A549 (cell line): Measurements from ENCODE around the gene MFSD2A. TPM values are rescaled to one million over a fixed set of nuclear protein-coding genes. Genes with fewer than 3 reads are reported as not detected.
"Not testable (repeated sequence)": the region's sequence is repeated elsewhere in the genome, so short reads cannot be mapped to it uniquely, and the experiment has no call there.

Experiments
- ATAC-seq, 2 experiments: fragments of 200-7000 bp in 1 of 2; fragments of >200 bp in 1 of 2; cut with Nextera tagmentation in 1 of 2; cut with Tn5 transposase in 1 of 2; 3 replicates each; pipeline versions ENCODE4 v1.8.0 to v1.9.1; 2018 to 2020; ENCODE audit warnings: mild to moderate bottlenecking in 1 of 2, moderate library complexity in 1 of 2
- CTCF ChIA-PET: fragments of 300-600 bp; sonication (Branson Sonifier 250); formaldehyde crosslinking; extraction: SDS; loops from one replicate; lab custom pipeline; 2021; ENCODE audit warnings: antibody characterized with exemption, inconsistent platforms; lab: Yijun Ruan, JAX
- POLR2A ChIA-PET: fragments of 350-600 bp; formaldehyde crosslinking; extraction: SDS; loops from one replicate; lab custom pipeline; 2021; ENCODE audit warnings: antibody characterized with exemption, inconsistent platforms; lab: Yijun Ruan, JAX
- DNase-seq, 2 experiments: peaks; one replicate each; pipeline versions ENCODE4 v3.0.0 to v3.0.0-alpha.2; 2011 to 2016; ENCODE audit warnings: low read depth in 1 of 2, low spot score in 1 of 2
- FAIRE-seq: peaks from 2 replicates; lab custom pipeline; 2011; peaks lifted over from hg19 to GRCh38; lab: Jason Lieb, UNC
- H3K27ac ChIP-seq, 2 experiments: fragments of >200 bp; sonication (Bioruptor Twin); formaldehyde crosslinking; 3 replicates each; pipeline ENCODE4 v1.5.1; 2016 to 2017
- H3K4me1 ChIP-seq: fragments of >200 bp; sonication (Bioruptor Twin); formaldehyde crosslinking; 3 replicates; pipeline ENCODE4 v1.6.1; 2016
- H3K4me2 ChIP-seq: fragments of >200 bp; sonication (Bioruptor Twin); formaldehyde crosslinking; 3 replicates; pipeline ENCODE4 v1.6.1; 2016
- H3K4me3 ChIP-seq: fragments of >200 bp; sonication (Bioruptor Twin); formaldehyde crosslinking; 3 replicates; pipeline ENCODE4 v1.5.1; 2016
- H3K9me3 ChIP-seq: fragments of >200 bp; sonication (Bioruptor Twin); formaldehyde crosslinking; 3 replicates; pipeline ENCODE4 v1.6.1; 2016
- CEBPB ChIP-seq, 2 experiments: fragments of >200 bp in 1 of 2; sonication (Bioruptor Twin) in 1 of 2; formaldehyde crosslinking in 1 of 2; IDR thresholded peaks; 2 replicates each; pipeline ENCODE4 v1.6.1; 2012 to 2016
- CHD2 ChIP-seq: fragments of 150-350 bp; IDR thresholded peaks from 2 replicates; pipeline ENCODE4 v1.6.1; 2014; ENCODE audit warnings: low read length; ENCODE audit not compliant: partially characterized antibody
- CHD4 ChIP-seq: fragments of 200-600 bp; sonication (generic); IDR thresholded peaks from 2 replicates; pipeline ENCODE4 v1.6.1; 2016; ENCODE audit warnings: antibody characterized with exemption, mild to moderate bottlenecking, borderline replicate concordance
- ESRRA ChIP-seq: fragments of 150-350 bp; IDR thresholded peaks from 2 replicates; pipeline ENCODE4 v1.6.1; 2014; ENCODE audit warnings: mild to moderate bottlenecking, low read length, borderline replicate concordance
- GATA3 ChIP-seq: IDR thresholded peaks from 2 replicates; pipeline ENCODE4 v1.6.1; 2012; ENCODE audit warnings: borderline replicate concordance
- HEYL ChIP-seq: fragments of 250-450 bp; sonication (Bioruptor Pico); IDR thresholded peaks from 2 replicates; pipeline ENCODE4 v1.8.0; 2021; ENCODE audit warnings: mild to moderate bottlenecking, moderate library complexity
- JUN ChIP-seq, 2 experiments: fragments of >200 bp; sonication (Bioruptor Twin); formaldehyde crosslinking; IDR thresholded peaks; 2 replicates in 1 of 2; 3 replicates in 1 of 2; pipeline ENCODE4 v1.6.1; 2016 to 2017
- JUNB ChIP-seq: fragments of >200 bp; sonication (Bioruptor Twin); formaldehyde crosslinking; IDR thresholded peaks from 2 replicates; pipeline ENCODE4 v1.6.1; 2016
- KDM1A ChIP-seq: fragments of 200-600 bp; sonication (generic); IDR thresholded peaks from 2 replicates; pipeline ENCODE4 v1.6.1; 2016; ENCODE audit warnings: low read depth, mild to moderate bottlenecking
- MAZ ChIP-seq: fragments of 150-350 bp; IDR thresholded peaks from 2 replicates; pipeline ENCODE4 v1.6.1; 2014; ENCODE audit warnings: antibody characterized with exemption, low read depth, low read length, borderline replicate concordance
- PHF8 ChIP-seq: fragments of 200-600 bp; sonication (generic); IDR thresholded peaks from 2 replicates; pipeline ENCODE4 v1.6.1; 2016; ENCODE audit warnings: low read depth, mild to moderate bottlenecking, antibody characterized with exemption, moderate library complexity, borderline replicate concordance
- POLR2A ChIP-seq: IDR thresholded peaks from 2 replicates; pipeline ENCODE4 v1.6.1; 2012; ENCODE audit warnings: mild to moderate bottlenecking, low read length
- RCOR1 ChIP-seq: fragments of 150-350 bp; IDR thresholded peaks from 2 replicates; pipeline ENCODE4 v1.6.1; 2014; ENCODE audit warnings: antibody characterized with exemption, low read length, low read depth
- SREBF2 ChIP-seq: fragments of 450-650 bp; IDR thresholded peaks from 2 replicates; pipeline ENCODE4 v1.6.1; 2014; ENCODE audit warnings: mild to moderate bottlenecking, moderate library complexity
- TFCP2L1 ChIP-seq: fragments of 250-450 bp; sonication (Bioruptor Pico); IDR thresholded peaks from 2 replicates; pipeline ENCODE4 v1.5.0; 2021; ENCODE audit warnings: mild to moderate bottlenecking
- ZC3H11A ChIP-seq: fragments of 450-650 bp; IDR thresholded peaks from 2 replicates; pipeline ENCODE4 v1.6.1; 2014; ENCODE audit warnings: antibody characterized with exemption, mild to moderate bottlenecking
- ZNF302 ChIP-seq: fragments of 250-450 bp; sonication (Bioruptor Pico); IDR thresholded peaks from 2 replicates; pipeline ENCODE4 v1.9.0; 2021; ENCODE audit warnings: inconsistent platforms, mild to moderate bottlenecking, moderate library complexity
- WGBS: methylation state at CpG from one replicate; pipeline ENCODE4 v1.1.6; 2017; ENCODE audit errors: missing lambda C conversion rate; 5-methylcytosine and 5-hydroxymethylcytosine counted together
- polyA plus RNA-seq, 4 experiments: library from polyadenylated mRNA; depleted of rRNA in 3 of 4; stranded (reverse); fragments of >200 nt; fragmentation: RNase III in 1 of 4; extraction: RNeasy Plus Mini Kit Qiagen cat#74134 plus additional on column Dnase treatment in 1 of 4; gene quantifications; 2 replicates in 3 of 4; 3 replicates in 1 of 4; pipeline ENCODE4 v1.2.3, GENCODE V29; 2011 to 2017
- TF ChIP-seq, protein P1 (sequence below): IDR thresholded peaks from 2 replicates; pipeline ENCODE4 v1.6.1; 2012
- TF ChIP-seq, protein P2 (sequence below): fragments of 150-350 bp; IDR thresholded peaks from 2 replicates; pipeline ENCODE4 v1.6.1; 2014; ENCODE audit warnings: low read depth, mild to moderate bottlenecking, low read length
- TF ChIP-seq, protein P3 (sequence below): fragments of >200 bp; sonication (Bioruptor Twin); formaldehyde crosslinking; IDR thresholded peaks from 3 replicates; pipeline ENCODE4 v1.5.1; 2016
- TF ChIP-seq, protein P4 (sequence below): IDR thresholded peaks from 2 replicates; pipeline ENCODE4 v1.6.1; 2012
- TF ChIP-seq, protein P5 (sequence below): IDR thresholded peaks from 2 replicates; pipeline ENCODE4 v1.6.1; 2012; ENCODE audit warnings: low read depth, borderline replicate concordance
- TF ChIP-seq, protein P6 (sequence below): fragments of >200 bp; sonication (Bioruptor Twin); formaldehyde crosslinking; IDR thresholded peaks from 2 replicates; pipeline ENCODE4 v1.6.1; 2016

MFSD2A gene
- polyA plus RNA-seq, 2 of the 4 experiments (the other 2 are of a cell fraction), result 3.0 to 3.1 TPM

DNA sequence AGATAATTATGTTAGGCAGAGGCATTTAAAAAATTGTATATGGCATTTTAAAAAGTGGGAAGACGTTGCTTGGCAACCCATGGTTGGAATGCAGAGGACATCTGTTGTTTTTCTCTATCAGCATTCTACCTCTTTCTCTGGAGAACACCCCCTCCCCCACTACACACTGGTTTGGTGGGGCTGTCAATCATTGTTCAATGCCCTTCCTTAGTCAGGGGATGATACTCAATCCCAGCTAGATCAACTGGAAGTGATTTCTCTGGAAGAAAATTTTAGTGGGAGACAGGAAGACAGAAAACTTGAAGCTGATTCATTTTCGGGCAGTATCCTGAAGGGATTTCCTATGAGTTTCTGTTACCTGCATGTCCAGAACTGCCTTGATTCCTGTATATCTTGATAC lies 49.9 kb downstream of the MFSD2A start:
- H3K4me1 ChIP-seq, result no peaks in the 10 kb centered on the region
- no peak overlapping the region for H3K4me3 ChIP-seq
- H3K9me3 ChIP-seq, result no peaks in the 10 kb centered on the region
- DNase-seq (no peak), ATAC-seq (no peak), FAIRE-seq (no peak)
- no peak for TF ChIP-seq JUNB
- TF ChIP-seq ZC3H11A, result no peak
- TF ChIP-seq, protein P1, sequence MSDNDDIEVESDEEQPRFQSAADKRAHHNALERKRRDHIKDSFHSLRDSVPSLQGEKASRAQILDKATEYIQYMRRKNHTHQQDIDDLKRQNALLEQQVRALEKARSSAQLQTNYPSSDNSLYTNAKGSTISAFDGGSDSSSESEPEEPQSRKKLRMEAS, result no peak
- no peak for TF ChIP-seq MAZ
- TF ChIP-seq HEYL (CRISPR knock-in tag), result no peak
- no peak for TF ChIP-seq POLR2A
- TF ChIP-seq GATA3, result no peak
- no peak for TF ChIP-seq CEBPB (IDR thresholded peaks at IDR 0.05)
- TF ChIP-seq SREBF2, result no peak
- WGBS, result 22% methylated on average over 2 of the region's 2 CpGs
- POLR2A ChIA-PET, result no interaction called here
- no peak overlapping the region for H3K27ac ChIP-seq
- no peak overlapping the region for H3K4me2 ChIP-seq
- CTCF ChIA-PET, result interaction anchor here (2.2 kb wide), 1 partner anchor 27 kb away, joined by 8 read pairs; no protein-coding TSS in a partner anchor

DNA sequence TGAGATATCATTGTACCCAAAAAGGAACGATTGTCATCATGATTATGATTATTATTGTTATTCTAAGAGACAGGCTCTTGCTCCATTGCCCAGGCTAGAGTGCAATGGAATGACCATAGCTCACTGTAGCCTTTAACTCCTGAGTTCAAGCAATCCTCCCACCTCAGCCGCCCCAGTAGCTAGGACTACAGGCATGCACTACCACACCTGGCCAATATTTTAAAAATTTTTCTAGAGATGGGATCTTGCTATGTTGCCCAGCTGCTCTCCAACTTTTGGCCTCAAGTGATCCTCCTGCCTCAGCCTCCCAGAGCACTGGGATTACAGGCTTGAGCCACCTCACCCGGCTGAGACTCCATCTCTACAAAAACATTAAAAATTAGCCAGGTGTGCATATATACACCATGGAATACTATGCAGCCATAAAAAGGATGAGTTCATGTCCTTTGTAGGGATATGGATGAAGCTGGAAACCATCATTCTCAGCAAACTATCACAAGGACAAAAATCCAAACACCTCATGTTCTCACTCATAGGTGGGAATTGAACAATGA lies 52.6 kb downstream of the MFSD2A start:
- DNase-seq, H3K4me2 ChIP-seq, H3K4me1 ChIP-seq, H3K4me3 ChIP-seq, H3K27ac ChIP-seq, FAIRE-seq, H3K9me3 ChIP-seq, POLR2A ChIA-PET, ATAC-seq: not testable (repeated sequence)
- 3% methylated on average over 3 of the region's 3 CpGs for WGBS
- CTCF ChIA-PET, result interaction anchor here (2.0 kb wide), 1 partner anchor 34 kb away, joined by 4 read pairs; no protein-coding TSS in a partner anchor

DNA sequence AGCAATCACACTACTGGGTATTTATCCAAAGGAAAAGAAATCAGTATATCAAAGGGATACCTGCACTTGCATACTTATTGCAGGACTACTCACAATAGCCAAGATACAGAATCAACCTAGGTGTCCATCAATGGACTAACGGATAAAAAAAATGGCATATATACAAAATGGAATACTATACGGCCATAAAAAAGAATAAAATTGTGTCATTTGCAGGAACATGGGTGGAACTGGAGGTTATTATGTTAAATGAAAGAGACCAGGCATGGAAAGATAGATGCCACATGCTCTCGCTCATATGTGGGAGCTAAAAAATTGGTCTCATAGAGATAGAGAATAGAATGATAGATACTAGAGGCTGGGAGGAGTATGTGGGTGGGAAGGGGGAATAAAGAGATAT lies 56.3 kb downstream of the MFSD2A start:
- no peak for FAIRE-seq
- H3K27ac ChIP-seq, result no peak overlapping the region
- H3K4me1 ChIP-seq, result 0 out of 3 replicates have a peak, but pooled peaks cover 7% of the 10 kb centered on the region
- no peak overlapping the region for H3K4me3 ChIP-seq
- no peak for DNase-seq
- ChIA-PET POLR2A (no interaction called here), CTCF (interaction anchor here (1.2 kb wide), 1 partner anchor 40 kb away, joined by 4 read pairs; no protein-coding TSS in a partner anchor)
- H3K4me2 ChIP-seq, result no peak overlapping the region
- H3K9me3 ChIP-seq, result no peaks in the 10 kb centered on the region
- ATAC-seq, result no peak
- TF ChIP-seq, protein P2, sequence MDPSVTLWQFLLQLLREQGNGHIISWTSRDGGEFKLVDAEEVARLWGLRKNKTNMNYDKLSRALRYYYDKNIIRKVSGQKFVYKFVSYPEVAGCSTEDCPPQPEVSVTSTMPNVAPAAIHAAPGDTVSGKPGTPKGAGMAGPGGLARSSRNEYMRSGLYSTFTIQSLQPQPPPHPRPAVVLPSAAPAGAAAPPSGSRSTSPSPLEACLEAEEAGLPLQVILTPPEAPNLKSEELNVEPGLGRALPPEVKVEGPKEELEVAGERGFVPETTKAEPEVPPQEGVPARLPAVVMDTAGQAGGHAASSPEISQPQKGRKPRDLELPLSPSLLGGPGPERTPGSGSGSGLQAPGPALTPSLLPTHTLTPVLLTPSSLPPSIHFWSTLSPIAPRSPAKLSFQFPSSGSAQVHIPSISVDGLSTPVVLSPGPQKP, result no peak
- TF ChIP-seq, protein P3, sequence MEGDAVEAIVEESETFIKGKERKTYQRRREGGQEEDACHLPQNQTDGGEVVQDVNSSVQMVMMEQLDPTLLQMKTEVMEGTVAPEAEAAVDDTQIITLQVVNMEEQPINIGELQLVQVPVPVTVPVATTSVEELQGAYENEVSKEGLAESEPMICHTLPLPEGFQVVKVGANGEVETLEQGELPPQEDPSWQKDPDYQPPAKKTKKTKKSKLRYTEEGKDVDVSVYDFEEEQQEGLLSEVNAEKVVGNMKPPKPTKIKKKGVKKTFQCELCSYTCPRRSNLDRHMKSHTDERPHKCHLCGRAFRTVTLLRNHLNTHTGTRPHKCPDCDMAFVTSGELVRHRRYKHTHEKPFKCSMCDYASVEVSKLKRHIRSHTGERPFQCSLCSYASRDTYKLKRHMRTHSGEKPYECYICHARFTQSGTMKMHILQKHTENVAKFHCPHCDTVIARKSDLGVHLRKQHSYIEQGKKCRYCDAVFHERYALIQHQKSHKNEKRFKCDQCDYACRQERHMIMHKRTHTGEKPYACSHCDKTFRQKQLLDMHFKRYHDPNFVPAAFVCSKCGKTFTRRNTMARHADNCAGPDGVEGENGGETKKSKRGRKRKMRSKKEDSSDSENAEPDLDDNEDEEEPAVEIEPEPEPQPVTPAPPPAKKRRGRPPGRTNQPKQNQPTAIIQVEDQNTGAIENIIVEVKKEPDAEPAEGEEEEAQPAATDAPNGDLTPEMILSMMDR, result no peak
- TF ChIP-seq KDM1A (no peak), JUN (IDR thresholded peaks at IDR 0.05) (no peak), RCOR1 (no peak), ESRRA (no peak), PHF8 (no peak), GATA3 (no peak), ZNF302 (no peak), CHD4 (no peak), TFCP2L1 (CRISPR knock-in tag) (no peak), CHD2 (no peak)
- TF ChIP-seq, protein P4, sequence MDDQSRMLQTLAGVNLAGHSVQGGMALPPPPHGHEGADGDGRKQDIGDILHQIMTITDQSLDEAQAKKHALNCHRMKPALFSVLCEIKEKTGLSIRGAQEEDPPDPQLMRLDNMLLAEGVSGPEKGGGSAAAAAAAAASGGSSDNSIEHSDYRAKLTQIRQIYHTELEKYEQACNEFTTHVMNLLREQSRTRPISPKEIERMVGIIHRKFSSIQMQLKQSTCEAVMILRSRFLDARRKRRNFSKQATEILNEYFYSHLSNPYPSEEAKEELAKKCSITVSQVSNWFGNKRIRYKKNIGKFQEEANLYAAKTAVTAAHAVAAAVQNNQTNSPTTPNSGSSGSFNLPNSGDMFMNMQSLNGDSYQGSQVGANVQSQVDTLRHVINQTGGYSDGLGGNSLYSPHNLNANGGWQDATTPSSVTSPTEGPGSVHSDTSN, result no peak
- TF ChIP-seq, protein P5, sequence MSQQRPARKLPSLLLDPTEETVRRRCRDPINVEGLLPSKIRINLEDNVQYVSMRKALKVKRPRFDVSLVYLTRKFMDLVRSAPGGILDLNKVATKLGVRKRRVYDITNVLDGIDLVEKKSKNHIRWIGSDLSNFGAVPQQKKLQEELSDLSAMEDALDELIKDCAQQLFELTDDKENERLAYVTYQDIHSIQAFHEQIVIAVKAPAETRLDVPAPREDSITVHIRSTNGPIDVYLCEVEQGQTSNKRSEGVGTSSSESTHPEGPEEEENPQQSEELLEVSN, result no peak
- TF ChIP-seq, protein P6, sequence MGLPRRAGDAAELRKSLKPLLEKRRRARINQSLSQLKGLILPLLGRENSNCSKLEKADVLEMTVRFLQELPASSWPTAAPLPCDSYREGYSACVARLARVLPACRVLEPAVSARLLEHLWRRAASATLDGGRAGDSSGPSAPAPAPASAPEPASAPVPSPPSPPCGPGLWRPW, result no peak
- 50% methylated on average over 3 of the region's 3 CpGs for WGBS
